ENCODE data around the gene NT5C3A. TPM values are rescaled to one million over a fixed set of nuclear protein-coding genes. Genes with fewer than 3 reads are reported as not detected.

NT5C3A gene
- total RNA-seq, 1 donor from 2014 or later = 30.9 TPM

DNA sequence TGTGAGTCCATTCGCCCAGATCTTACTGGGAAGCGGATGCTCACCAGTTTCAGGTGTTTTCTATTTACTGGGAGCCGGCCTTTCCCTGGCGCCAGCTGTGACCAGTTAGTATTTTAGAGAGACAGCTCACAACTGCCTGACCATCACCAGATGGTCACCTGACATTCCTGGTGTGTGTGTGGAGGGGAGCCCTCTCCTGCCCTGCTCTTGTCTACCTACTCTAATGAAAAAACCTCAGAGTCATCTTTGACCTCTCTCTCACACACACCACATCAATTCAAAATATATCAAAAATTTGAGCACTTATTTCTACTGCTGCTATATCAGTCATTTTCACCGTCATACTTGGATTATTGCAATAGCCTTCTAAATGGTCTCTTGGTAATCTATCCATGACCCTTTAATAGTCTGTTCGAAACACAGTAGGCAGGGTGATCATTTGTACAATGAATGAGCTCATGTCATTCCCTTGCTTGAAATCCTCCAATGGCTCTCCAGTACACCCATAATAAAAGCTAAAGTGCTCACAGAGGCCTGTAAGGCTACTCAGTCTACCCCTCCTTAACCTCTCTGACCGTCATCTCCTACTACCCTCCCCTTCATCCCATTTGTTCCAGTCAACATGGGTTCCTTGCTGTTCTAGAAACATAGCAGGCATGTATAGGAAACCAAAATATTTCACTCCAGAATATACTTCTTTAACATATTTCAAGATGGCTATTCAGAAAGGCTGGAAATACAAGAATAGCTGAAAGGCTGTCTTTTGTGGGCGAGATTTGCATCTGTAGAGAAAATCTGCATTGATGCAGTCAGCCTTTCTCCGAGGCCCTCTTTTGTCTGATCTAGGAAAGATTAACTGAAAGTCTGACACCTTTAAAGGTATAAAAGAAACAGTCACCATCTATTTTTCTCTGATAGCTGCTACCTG is 17.5 kb upstream of the NT5C3A start:
- DNase-seq (ENCODE audit: extremely low spot score, unreplicated experiment) = no peak
- Mint-ChIP-seq H3K36me3 (no peaks in the 10 kb centered on the region), H3K4me3 (no peak overlapping the region), H3K27me3 (peaks cover 29% of the 10 kb centered on the region), H3K27ac (no peak overlapping the region), H3K9me3 (no peaks in the 10 kb centered on the region), H3K4me1 (ENCODE audit: unreplicated experiment) (no peaks in the 10 kb centered on the region)
- TF ChIP-seq, protein P1, sequence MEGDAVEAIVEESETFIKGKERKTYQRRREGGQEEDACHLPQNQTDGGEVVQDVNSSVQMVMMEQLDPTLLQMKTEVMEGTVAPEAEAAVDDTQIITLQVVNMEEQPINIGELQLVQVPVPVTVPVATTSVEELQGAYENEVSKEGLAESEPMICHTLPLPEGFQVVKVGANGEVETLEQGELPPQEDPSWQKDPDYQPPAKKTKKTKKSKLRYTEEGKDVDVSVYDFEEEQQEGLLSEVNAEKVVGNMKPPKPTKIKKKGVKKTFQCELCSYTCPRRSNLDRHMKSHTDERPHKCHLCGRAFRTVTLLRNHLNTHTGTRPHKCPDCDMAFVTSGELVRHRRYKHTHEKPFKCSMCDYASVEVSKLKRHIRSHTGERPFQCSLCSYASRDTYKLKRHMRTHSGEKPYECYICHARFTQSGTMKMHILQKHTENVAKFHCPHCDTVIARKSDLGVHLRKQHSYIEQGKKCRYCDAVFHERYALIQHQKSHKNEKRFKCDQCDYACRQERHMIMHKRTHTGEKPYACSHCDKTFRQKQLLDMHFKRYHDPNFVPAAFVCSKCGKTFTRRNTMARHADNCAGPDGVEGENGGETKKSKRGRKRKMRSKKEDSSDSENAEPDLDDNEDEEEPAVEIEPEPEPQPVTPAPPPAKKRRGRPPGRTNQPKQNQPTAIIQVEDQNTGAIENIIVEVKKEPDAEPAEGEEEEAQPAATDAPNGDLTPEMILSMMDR (conservative IDR thresholded peaks at IDR 0.05) = no peak

DNA sequence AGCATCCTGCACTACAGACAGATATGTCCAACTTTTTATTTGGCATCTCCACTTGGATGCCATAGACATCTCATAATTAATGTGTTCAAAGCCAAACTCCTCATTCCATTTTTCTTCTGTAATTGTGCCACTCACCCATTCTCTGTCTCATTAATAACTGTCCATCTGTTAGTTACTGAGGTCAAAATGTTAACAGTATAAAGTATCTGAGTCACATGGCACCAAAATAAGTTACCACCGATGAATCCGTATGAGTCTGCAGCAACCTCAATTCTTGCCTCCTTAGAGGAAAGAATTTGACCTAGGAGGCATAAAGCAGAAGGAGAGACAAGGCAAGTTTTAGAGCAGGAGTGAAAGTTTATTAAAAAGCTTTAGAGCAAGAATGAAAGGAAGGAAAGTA is 16.5 kb upstream of the NT5C3A start:
- Mint-ChIP-seq H3K4me1 (ENCODE audit: unreplicated experiment) (no peaks in the 10 kb centered on the region), H3K9me3 (no peaks in the 10 kb centered on the region), H3K27ac (no peak overlapping the region), H3K4me3 (no peak overlapping the region), H3K27me3 (peaks cover 32% of the 10 kb centered on the region), H3K36me3 (no peaks in the 10 kb centered on the region)
- DNase-seq (ENCODE audit: extremely low spot score, unreplicated experiment) = no peak
- TF ChIP-seq, protein P1 (conservative IDR thresholded peaks at IDR 0.05) = no peak

DNA sequence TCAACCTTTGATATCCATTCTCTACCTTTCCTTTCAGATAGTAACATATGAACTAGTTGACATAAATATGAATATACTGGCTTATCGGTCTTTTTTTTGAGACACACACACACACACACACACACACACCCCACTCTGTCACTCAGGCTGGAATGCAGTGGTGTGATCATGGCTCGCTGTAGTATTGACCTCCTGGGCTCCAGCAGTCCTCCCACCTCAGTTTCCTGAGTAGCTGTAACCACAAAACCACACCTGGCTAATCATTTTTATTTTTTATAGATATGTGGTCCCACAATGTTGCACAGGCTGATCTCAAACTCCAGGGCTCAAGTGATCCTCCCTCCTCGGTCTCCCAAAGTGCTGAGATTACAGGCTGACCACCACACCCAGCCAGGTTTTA is 14.2 kb upstream of the NT5C3A start:
- TF ChIP-seq, protein P1 (conservative IDR thresholded peaks at IDR 0.05) = no peak
- no peak for DNase-seq (ENCODE audit: extremely low spot score, unreplicated experiment)

GRCh38 chr7:33075818-33076518 is 13.4 kb upstream of the NT5C3A start:
- TF ChIP-seq, protein P1 (conservative IDR thresholded peaks at IDR 0.05) = no peak
- Mint-ChIP-seq H3K4me3 (no peak overlapping the region), H3K27ac (no peak overlapping the region)

More for the DNA sequence above, 14.2 kb upstream of the NT5C3A start:
- H3K4me3 Mint-ChIP-seq = no peak overlapping the region
- no peaks in the 10 kb centered on the region for H3K4me1 Mint-ChIP-seq (ENCODE audit: unreplicated experiment)
- peaks cover 36% of the 10 kb centered on the region for H3K27me3 Mint-ChIP-seq
- no peak overlapping the region for H3K27ac Mint-ChIP-seq
- H3K36me3 Mint-ChIP-seq = no peaks in the 10 kb centered on the region
- H3K9me3 Mint-ChIP-seq = no peaks in the 10 kb centered on the region

GRCh38 chr7:33073243-33073642 is 10.7 kb upstream of the NT5C3A start:
- Mint-ChIP-seq H3K4me3 (no peak overlapping the region), H3K9me3 (no peaks in the 10 kb centered on the region), H3K27me3 (peaks cover 23% of the 10 kb centered on the region), H3K4me1 (ENCODE audit: unreplicated experiment) (no peaks in the 10 kb centered on the region), H3K36me3 (no peaks in the 10 kb centered on the region), H3K27ac (no peak overlapping the region)
- TF ChIP-seq, protein P1 (conservative IDR thresholded peaks at IDR 0.05) = no peak
- no peak for DNase-seq (ENCODE audit: extremely low spot score, unreplicated experiment)

More at GRCh38 chr7:33075818-33076518, 13.4 kb upstream of the NT5C3A start:
- peaks cover 33% of the 10 kb centered on the region for H3K27me3 Mint-ChIP-seq
- no peaks in the 10 kb centered on the region for H3K9me3 Mint-ChIP-seq
- H3K4me1 Mint-ChIP-seq (ENCODE audit: unreplicated experiment) = no peaks in the 10 kb centered on the region
- no peaks in the 10 kb centered on the region for H3K36me3 Mint-ChIP-seq
- DNase-seq (ENCODE audit: extremely low spot score, unreplicated experiment) = no peak
